ENCODE data around the gene CEP19. TPM values are rescaled to one million over a fixed set of nuclear protein-coding genes. Genes with fewer than 3 reads are reported as not detected.

CEP19 gene
- polyA plus RNA-seq, 1 donor (not counting 4 experiments of a cell fraction or from before 2014, with no cell fraction given), result 3.1 TPM

DNA sequence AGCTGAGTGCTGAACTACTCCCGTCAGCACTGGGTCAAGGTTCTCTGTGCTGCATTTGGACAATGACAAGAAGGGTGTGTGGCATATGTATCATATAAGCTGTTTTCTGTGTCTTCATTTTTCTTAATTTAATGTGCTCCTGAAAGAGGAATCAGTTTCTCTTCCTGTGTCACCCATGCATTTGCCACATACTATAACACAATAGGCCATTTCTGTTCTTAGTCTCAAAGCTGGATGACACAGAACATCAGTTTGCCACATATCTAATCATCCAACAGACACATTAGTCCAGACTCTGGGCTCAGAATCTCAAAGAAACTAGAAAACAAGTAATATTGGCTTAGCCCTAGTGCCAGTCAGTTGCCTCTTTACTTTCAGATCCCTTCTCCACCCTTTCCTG, 34.1 kb downstream of the CEP19 start:
- H3K4me3 ChIP-seq (ENCODE audit: control insufficient read depth in 2 of 3, extremely low read depth in 1 of 3, insufficient read depth in 2 of 3, low read depth in 1 of 3, low read length in 3 of 3), result no peak overlapping the region
- dilution Hi-C loops (cut with MboI; ENCODE audit: extremely low pct_ligation_motif_present, low sequenced_read_pairs), result no loop called here
- no peak overlapping the region for H2AFZ ChIP-seq (ENCODE audit: control insufficient read depth, low read length)
- DNase-seq (ENCODE audit: low read depth, low spot score), result no peak
- H3K27ac ChIP-seq (ENCODE audit: control insufficient read depth, insufficient read depth, low read length), result no peak overlapping the region
- FAIRE-seq, result no peak
- no peaks in the 10 kb centered on the region for H3K4me1 ChIP-seq (ENCODE audit: control insufficient read depth, extremely low read depth, insufficient read depth, low read length)
- H3K79me2 ChIP-seq (ENCODE audit: control insufficient read depth, insufficient read depth, low read length), result no peaks in the 10 kb centered on the region
- H3K9ac ChIP-seq (ENCODE audit: control insufficient read depth, extremely low read depth, insufficient read depth, low read length), result no peak overlapping the region
- H3K4me2 ChIP-seq (ENCODE audit: control insufficient read depth, extremely low read depth, insufficient read depth, low read depth, low read length), result no peak overlapping the region
- no peaks in the 10 kb centered on the region for H3K9me1 ChIP-seq (ENCODE audit: control insufficient read depth, extremely low read depth, insufficient read depth, low read length)
- no peaks in the 10 kb centered on the region for H3K9me3 ChIP-seq (ENCODE audit: control insufficient read depth, low read depth, low read length)
- no peak for TF ChIP-seq EZH2 (IDR thresholded peaks at IDR 0.05; ENCODE audit: low read length)
- TF ChIP-seq CTCF (optimal IDR thresholded peaks at IDR 0.05 in 1 of 3, IDR thresholded peaks at IDR 0.05 in 1 of 3, conservative IDR thresholded peaks at IDR 0.05 in 1 of 3; ENCODE audit: extremely low read depth in 1 of 3, insufficient read depth in 2 of 3, low read length in 3 of 3), result no peak
- peaks cover 8% of the 10 kb centered on the region for H3K27me3 ChIP-seq (ENCODE audit: control insufficient read depth, extremely low read depth, insufficient read depth, low read length)
- no peaks in the 10 kb centered on the region for H3K36me3 ChIP-seq (ENCODE audit: control insufficient read depth in 2 of 2, extremely low read depth in 1 of 2, insufficient read depth in 2 of 2, low read length in 2 of 2)
- H4K20me1 ChIP-seq (ENCODE audit: control insufficient read depth, extremely low read depth, insufficient read depth, low read length), result no peaks in the 10 kb centered on the region

- no peak overlapping the region for H3K27ac ChIP-seq (ENCODE audit: control insufficient read depth, insufficient read depth, low read length)
- DNase-seq (ENCODE audit: low read depth, low spot score) (no peak), FAIRE-seq (no peak)
- H3K79me2 ChIP-seq (ENCODE audit: control insufficient read depth, insufficient read depth, low read length), result no peaks in the 10 kb centered on the region
- H3K9me3 ChIP-seq (ENCODE audit: control insufficient read depth, low read depth, low read length), result no peaks in the 10 kb centered on the region
- dilution Hi-C loops (cut with MboI; ENCODE audit: extremely low pct_ligation_motif_present, low sequenced_read_pairs), result no loop called here
- no peaks in the 10 kb centered on the region for H3K36me3 ChIP-seq (ENCODE audit: control insufficient read depth in 2 of 2, extremely low read depth in 1 of 2, insufficient read depth in 2 of 2, low read length in 2 of 2)
- H3K9me1 ChIP-seq (ENCODE audit: control insufficient read depth, extremely low read depth, insufficient read depth, low read length), result no peaks in the 10 kb centered on the region
- no peak overlapping the region for H3K4me2 ChIP-seq (ENCODE audit: control insufficient read depth, extremely low read depth, insufficient read depth, low read depth, low read length)
- H4K20me1 ChIP-seq (ENCODE audit: control insufficient read depth, extremely low read depth, insufficient read depth, low read length), result no peaks in the 10 kb centered on the region
- no peaks in the 10 kb centered on the region for H3K4me1 ChIP-seq (ENCODE audit: control insufficient read depth, extremely low read depth, insufficient read depth, low read length)
- no peak for TF ChIP-seq EZH2 (IDR thresholded peaks at IDR 0.05; ENCODE audit: low read length)
- no peak for TF ChIP-seq CTCF (optimal IDR thresholded peaks at IDR 0.05 in 1 of 3, IDR thresholded peaks at IDR 0.05 in 1 of 3, conservative IDR thresholded peaks at IDR 0.05 in 1 of 3; ENCODE audit: extremely low read depth in 1 of 3, insufficient read depth in 2 of 3, low read length in 3 of 3)
- no peak overlapping the region for H2AFZ ChIP-seq (ENCODE audit: control insufficient read depth, low read length)
- peaks cover 8% of the 10 kb centered on the region for H3K27me3 ChIP-seq (ENCODE audit: control insufficient read depth, extremely low read depth, insufficient read depth, low read length)
- no peak overlapping the region for H3K9ac ChIP-seq (ENCODE audit: control insufficient read depth, extremely low read depth, insufficient read depth, low read length)
- H3K4me3 ChIP-seq (ENCODE audit: control insufficient read depth in 2 of 3, extremely low read depth in 1 of 3, insufficient read depth in 2 of 3, low read depth in 1 of 3, low read length in 3 of 3), result no peak overlapping the region
These were observed 34.7 kb downstream of the CEP19 start for GRCh38 chr3:196677353-196677752.

All from keratinocyte (primary cell).